ENCODE data around the gene KRT77.

DNA sequence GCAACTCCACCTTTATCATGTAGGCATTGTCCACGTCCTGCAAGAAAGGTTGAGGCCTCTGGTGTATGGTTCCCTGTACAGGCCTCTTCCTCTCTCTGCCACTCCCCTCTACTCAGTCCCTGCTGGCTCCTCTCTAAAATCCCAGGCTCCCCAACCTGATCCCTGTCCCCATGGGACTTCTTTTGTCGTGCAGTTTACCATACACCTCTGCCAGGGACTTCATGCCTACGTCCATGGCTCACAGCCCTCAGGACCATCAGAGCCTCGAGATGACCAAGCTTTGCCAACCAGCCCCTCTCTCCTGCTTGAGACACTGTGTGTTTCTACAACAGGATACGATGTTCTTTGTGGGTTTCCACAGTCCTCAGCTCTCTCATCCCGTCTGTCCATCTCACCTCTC, 54.3 kb downstream of the KRT77 start:
- TF ChIP-seq, protein P1, sequence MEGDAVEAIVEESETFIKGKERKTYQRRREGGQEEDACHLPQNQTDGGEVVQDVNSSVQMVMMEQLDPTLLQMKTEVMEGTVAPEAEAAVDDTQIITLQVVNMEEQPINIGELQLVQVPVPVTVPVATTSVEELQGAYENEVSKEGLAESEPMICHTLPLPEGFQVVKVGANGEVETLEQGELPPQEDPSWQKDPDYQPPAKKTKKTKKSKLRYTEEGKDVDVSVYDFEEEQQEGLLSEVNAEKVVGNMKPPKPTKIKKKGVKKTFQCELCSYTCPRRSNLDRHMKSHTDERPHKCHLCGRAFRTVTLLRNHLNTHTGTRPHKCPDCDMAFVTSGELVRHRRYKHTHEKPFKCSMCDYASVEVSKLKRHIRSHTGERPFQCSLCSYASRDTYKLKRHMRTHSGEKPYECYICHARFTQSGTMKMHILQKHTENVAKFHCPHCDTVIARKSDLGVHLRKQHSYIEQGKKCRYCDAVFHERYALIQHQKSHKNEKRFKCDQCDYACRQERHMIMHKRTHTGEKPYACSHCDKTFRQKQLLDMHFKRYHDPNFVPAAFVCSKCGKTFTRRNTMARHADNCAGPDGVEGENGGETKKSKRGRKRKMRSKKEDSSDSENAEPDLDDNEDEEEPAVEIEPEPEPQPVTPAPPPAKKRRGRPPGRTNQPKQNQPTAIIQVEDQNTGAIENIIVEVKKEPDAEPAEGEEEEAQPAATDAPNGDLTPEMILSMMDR (IDR thresholded peaks at IDR 0.05), result no peak
- TF ChIP-seq POLR2A (IDR thresholded peaks at IDR 0.05), result no peak
